ENCODE data around the gene SMAD3.

DNA sequence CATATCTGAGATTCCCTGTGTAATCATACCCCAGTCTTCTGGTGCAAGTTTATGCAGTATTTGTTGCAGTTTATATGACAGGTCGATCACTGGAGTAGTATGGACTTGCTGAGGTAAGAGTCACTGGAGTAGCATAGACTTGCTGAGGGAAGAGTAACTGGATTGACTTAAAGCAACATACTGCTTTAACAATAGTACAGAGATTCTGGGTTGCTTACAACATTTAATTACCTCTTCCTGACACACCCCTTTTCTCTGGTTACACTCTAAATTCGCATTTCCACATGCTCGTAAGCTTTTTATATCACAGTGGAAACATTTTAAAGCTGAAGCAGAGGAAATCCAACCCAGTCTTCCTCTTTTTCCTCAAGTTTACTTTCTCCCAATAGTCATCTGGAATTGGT lies 177.3 kb downstream of the SMAD3 start:
- TF ChIP-seq POLR2A (IDR thresholded peaks at IDR 0.05) (no peak), POLR2AphosphoS5 (IDR thresholded peaks at IDR 0.05; ENCODE audit: insufficient read depth in 1 of 2, low read depth in 1 of 2) (peak in 1 of 2 donors; percentile 60)
- TF ChIP-seq, protein P1, sequence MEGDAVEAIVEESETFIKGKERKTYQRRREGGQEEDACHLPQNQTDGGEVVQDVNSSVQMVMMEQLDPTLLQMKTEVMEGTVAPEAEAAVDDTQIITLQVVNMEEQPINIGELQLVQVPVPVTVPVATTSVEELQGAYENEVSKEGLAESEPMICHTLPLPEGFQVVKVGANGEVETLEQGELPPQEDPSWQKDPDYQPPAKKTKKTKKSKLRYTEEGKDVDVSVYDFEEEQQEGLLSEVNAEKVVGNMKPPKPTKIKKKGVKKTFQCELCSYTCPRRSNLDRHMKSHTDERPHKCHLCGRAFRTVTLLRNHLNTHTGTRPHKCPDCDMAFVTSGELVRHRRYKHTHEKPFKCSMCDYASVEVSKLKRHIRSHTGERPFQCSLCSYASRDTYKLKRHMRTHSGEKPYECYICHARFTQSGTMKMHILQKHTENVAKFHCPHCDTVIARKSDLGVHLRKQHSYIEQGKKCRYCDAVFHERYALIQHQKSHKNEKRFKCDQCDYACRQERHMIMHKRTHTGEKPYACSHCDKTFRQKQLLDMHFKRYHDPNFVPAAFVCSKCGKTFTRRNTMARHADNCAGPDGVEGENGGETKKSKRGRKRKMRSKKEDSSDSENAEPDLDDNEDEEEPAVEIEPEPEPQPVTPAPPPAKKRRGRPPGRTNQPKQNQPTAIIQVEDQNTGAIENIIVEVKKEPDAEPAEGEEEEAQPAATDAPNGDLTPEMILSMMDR (IDR thresholded peaks at IDR 0.05), result no peak
